ENCODE measurements around the gene SRD5A3. TPM values are rescaled to one million over a fixed set of nuclear protein-coding genes. Genes with fewer than 3 reads are reported as not detected.

SRD5A3 gene
- total and polyA plus RNA-seq, 9 of the 15 experiments (the other 6 are each of a cell fraction or from before 2014, with no cell fraction given): 2.5 to 37.0 (median 13.3) TPM

- TF ChIP-seq MYC (IDR thresholded peaks at IDR 0.05; ENCODE audit: low read depth, low read length) (peak; percentile 78), MYC (CRISPR knock-in tag; IDR thresholded peaks at IDR 0.05; ENCODE audit: borderline replicate concordance, low read depth) (no peak), HDAC3 (IDR thresholded peaks at IDR 0.05; ENCODE audit: borderline replicate concordance, partially characterized antibody) (peak; percentile 20), ZNF175 (CRISPR knock-in tag; IDR thresholded peaks at IDR 0.05; ENCODE audit: low read depth) (0 out of 2 replicates have a peak, but pooled peaks have one; percentile 16), ZNF449 (CRISPR knock-in tag; IDR thresholded peaks at IDR 0.05) (no peak), ARNT (IDR thresholded peaks at IDR 0.05) (peak in 1 of 2 experiments; percentile 36; a peak in 1 of 4 replicates), TSC22D4 (tag; IDR thresholded peaks at IDR 0.05) (no peak), ZFP30 (CRISPR knock-in tag; IDR thresholded peaks at IDR 0.05; ENCODE audit: borderline replicate concordance) (no peak), POLR2H (tag; IDR thresholded peaks at IDR 0.05; ENCODE audit: low read depth) (0 out of 2 replicates have a peak, but pooled peaks have one; percentile 63), ARID1B (IDR thresholded peaks at IDR 0.05) (0 out of 2 replicates have a peak, but pooled peaks have one; percentile 20), NFE2 (IDR thresholded peaks at IDR 0.05; ENCODE audit: low read depth) (no peak), NUFIP1 (IDR thresholded peaks at IDR 0.05; ENCODE audit: partially characterized antibody) (no peak), TGIF2 (CRISPR knock-in tag; IDR thresholded peaks at IDR 0.05) (no peak), ZNF239 (CRISPR knock-in tag; IDR thresholded peaks at IDR 0.05) (no peak), BRD4 (IDR thresholded peaks at IDR 0.05) (0 out of 2 replicates have a peak, but pooled peaks have one; percentile 46), CTCF (IDR thresholded peaks at IDR 0.05 in 2 of 3, conservative IDR thresholded peaks at IDR 0.05 in 1 of 3; ENCODE audit: insufficient read depth in 2 of 3, low read depth in 1 of 3, low read length in 3 of 3) (peak in 1 of 3 experiments; percentile 17; a peak in 1 of 6 replicates)
Observed at GRCh38 chr4:55347610-55348228, 1.7 kb downstream of the SRD5A3 start (continued).
